Measurements from ENCODE around the gene RAB3IL1.

DNA sequence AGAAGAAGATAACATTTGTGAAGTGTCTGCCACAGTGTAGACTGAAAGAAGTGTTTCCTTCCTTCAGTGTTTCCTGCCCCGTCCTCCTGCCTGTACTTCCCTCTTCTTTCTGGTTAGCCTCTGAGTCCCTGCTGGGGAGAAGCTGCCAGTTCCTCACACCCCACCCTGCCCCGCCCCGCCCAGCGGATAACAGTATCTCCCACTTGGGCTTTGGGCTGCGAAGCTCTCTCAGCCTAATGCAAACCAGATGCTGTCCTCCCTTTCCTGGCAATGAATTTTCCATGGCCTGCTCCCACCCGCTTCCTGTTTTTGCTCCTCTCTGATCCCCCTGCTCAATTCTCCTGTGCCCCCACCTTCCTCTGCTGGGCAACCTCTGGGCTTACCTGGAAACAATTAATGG is 5.2 kb upstream of the RAB3IL1 start:
- TF ChIP-seq CTCF (conservative IDR thresholded peaks at IDR 0.05; ENCODE audit: low read length), result no peak
- no peak for TF ChIP-seq EZH2phosphoT487 (IDR thresholded peaks at IDR 0.05; ENCODE audit: borderline replicate concordance)
